VCaP (cell line): ENCODE data around the gene IFT74.
A peak's percentile ranks its signal among the peaks of the same experiment; 100 is the strongest.

Source experiments
- H3K27ac ChIP-seq: fragments of 450-650 bp; 2 replicates; pipeline ENCODE4 v1.5.1; 2017
- CTCF ChIP-seq: fragments of 450-650 bp; conservative IDR thresholded peaks from 2 replicates; pipeline ENCODE4 v1.5.1; 2017; ENCODE audit warnings: mild to moderate bottlenecking, moderate library complexity

Gene IFT74

GRCh38 chr9:26939955-26940711 lies 16.1 kb upstream of the IFT74 start:
- H3K27ac ChIP-seq, result no peak overlapping the region
- no peak for TF ChIP-seq CTCF

- TF ChIP-seq CTCF, result no peak
- H3K27ac ChIP-seq, result no peak overlapping the region
These were observed 15.4 kb upstream of the IFT74 start for GRCh38 chr9:26940779-26941178.

- peak overlapping the region; percentile 98; the same call in 1 of the 2 replicates for H3K27ac ChIP-seq
- no peak for TF ChIP-seq CTCF
These were observed 10.6 kb upstream of the IFT74 start for GRCh38 chr9:26945591-26945990.

- peak; percentile 52; the same call in 1 of the 2 replicates for TF ChIP-seq CTCF
- peak within 1 kb of the TSS; percentile 98 for H3K27ac ChIP-seq
These were observed 9.2 kb upstream of the IFT74 start, which contains the start of gene PLAA for GRCh38 chr9:26946753-26947727. Gene PLAA (minus strand): TSS chr9:26947242. CDS start chr9:26947045, 197 bp downstream.

- TF ChIP-seq CTCF, result no peak
- peak overlapping the region; percentile 98 for H3K27ac ChIP-seq
These were observed 8.5 kb upstream of the IFT74 start for GRCh38 chr9:26947736-26948135.

GRCh38 chr9:26949637-26950069 lies 6.6 kb upstream of the IFT74 start:
- no peak for TF ChIP-seq CTCF
- H3K27ac ChIP-seq, result no peak overlapping the region

GRCh38 chr9:26950521-26950920 lies 5.7 kb upstream of the IFT74 start:
- TF ChIP-seq CTCF, result no peak
- no peak overlapping the region for H3K27ac ChIP-seq
